ENCODE results near the gene GUCD1. TPM values are rescaled to one million over a fixed set of nuclear protein-coding genes. Genes with fewer than 3 reads are reported as not detected.

Gene GUCD1
- total and polyA plus RNA-seq, 2 of the 13 experiments (the other 11 are each of a cell fraction or from before 2014, with no cell fraction given) = 128 to 245 TPM

DNA sequence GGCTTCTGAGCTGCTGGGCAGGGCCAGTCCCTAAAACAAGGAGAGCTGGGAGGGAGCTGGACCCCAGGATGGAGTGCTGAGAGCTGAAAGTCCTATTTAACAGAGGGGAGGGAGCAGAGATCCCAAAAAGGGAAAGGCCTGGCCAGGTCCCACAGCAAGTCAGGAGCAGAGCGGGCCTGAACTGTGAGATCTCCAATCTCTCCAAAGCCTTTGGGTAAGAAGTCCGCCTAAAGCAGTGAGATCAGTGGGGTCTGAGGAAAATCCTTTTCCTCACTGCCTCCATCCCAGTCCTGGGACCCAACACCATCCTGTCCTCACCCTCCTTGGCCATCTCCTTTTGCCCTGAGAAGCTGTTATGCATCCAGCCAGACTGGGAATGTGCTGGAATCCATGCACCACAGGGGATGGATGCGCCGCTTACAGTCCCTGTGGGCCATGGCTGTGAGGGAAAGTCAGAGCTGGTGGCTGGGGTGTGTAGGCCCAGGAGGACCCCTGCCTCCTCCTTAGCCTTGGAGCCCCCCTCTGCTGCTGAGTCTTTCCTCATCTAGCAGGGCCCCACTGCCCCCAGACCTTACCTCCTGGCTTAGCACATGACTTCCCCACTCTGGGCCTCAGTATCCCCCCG, 29.3 kb upstream of the GUCD1 start (continued):
- TF ChIP-seq, protein P1, sequence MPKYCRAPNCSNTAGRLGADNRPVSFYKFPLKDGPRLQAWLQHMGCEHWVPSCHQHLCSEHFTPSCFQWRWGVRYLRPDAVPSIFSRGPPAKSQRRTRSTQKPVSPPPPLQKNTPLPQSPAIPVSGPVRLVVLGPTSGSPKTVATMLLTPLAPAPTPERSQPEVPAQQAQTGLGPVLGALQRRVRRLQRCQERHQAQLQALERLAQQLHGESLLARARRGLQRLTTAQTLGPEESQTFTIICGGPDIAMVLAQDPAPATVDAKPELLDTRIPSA (CRISPR knock-in tag; IDR thresholded peaks at IDR 0.05; ENCODE audit: borderline replicate concordance) = no peak
- TF ChIP-seq, protein P2, sequence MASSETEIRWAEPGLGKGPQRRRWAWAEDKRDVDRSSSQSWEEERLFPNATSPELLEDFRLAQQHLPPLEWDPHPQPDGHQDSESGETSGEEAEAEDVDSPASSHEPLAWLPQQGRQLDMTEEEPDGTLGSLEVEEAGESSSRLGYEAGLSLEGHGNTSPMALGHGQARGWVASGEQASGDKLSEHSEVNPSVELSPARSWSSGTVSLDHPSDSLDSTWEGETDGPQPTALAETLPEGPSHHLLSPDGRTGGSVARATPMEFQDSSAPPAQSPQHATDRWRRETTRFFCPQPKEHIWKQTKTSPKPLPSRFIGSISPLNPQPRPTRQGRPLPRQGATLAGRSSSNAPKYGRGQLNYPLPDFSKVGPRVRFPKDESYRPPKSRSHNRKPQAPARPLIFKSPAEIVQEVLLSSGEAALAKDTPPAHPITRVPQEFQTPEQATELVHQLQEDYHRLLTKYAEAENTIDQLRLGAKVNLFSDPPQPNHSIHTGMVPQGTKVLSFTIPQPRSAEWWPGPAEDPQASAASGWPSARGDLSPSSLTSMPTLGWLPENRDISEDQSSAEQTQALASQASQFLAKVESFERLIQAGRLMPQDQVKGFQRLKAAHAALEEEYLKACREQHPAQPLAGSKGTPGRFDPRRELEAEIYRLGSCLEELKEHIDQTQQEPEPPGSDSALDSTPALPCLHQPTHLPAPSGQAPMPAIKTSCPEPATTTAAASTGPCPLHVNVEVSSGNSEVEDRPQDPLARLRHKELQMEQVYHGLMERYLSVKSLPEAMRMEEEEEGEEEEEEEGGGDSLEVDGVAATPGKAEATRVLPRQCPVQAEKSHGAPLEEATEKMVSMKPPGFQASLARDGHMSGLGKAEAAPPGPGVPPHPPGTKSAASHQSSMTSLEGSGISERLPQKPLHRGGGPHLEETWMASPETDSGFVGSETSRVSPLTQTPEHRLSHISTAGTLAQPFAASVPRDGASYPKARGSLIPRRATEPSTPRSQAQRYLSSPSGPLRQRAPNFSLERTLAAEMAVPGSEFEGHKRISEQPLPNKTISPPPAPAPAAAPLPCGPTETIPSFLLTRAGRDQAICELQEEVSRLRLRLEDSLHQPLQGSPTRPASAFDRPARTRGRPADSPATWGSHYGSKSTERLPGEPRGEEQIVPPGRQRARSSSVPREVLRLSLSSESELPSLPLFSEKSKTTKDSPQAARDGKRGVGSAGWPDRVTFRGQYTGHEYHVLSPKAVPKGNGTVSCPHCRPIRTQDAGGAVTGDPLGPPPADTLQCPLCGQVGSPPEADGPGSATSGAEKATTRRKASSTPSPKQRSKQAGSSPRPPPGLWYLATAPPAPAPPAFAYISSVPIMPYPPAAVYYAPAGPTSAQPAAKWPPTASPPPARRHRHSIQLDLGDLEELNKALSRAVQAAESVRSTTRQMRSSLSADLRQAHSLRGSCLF (CRISPR knock-in tag; IDR thresholded peaks at IDR 0.05; ENCODE audit: borderline replicate concordance) = no peak
- TF ChIP-seq ZKSCAN1 (IDR thresholded peaks at IDR 0.05; ENCODE audit: low read length) = no peak
- TF ChIP-seq SNRNP70 (IDR thresholded peaks at IDR 0.05; ENCODE audit: low read depth, low read length) = no peak
- TF ChIP-seq, protein P3, sequence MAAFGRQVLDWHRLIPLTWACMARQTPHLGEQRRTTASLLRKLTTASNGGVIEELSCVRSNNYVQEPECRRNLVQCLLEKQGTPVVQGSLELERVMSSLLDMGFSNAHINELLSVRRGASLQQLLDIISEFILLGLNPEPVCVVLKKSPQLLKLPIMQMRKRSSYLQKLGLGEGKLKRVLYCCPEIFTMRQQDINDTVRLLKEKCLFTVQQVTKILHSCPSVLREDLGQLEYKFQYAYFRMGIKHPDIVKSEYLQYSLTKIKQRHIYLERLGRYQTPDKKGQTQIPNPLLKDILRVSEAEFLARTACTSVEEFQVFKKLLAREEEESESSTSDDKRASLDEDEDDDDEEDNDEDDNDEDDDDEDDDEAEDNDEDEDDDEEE (CRISPR knock-in tag; IDR thresholded peaks at IDR 0.05) = no peak
- TF ChIP-seq ZNF326 (CRISPR knock-in tag; IDR thresholded peaks at IDR 0.05; ENCODE audit: borderline replicate concordance) = peak; percentile 57; the same call in 1 of the 2 replicates
- no peak for TF ChIP-seq ZFP36L1 (CRISPR knock-in tag; IDR thresholded peaks at IDR 0.05)
- TF ChIP-seq, protein P4, sequence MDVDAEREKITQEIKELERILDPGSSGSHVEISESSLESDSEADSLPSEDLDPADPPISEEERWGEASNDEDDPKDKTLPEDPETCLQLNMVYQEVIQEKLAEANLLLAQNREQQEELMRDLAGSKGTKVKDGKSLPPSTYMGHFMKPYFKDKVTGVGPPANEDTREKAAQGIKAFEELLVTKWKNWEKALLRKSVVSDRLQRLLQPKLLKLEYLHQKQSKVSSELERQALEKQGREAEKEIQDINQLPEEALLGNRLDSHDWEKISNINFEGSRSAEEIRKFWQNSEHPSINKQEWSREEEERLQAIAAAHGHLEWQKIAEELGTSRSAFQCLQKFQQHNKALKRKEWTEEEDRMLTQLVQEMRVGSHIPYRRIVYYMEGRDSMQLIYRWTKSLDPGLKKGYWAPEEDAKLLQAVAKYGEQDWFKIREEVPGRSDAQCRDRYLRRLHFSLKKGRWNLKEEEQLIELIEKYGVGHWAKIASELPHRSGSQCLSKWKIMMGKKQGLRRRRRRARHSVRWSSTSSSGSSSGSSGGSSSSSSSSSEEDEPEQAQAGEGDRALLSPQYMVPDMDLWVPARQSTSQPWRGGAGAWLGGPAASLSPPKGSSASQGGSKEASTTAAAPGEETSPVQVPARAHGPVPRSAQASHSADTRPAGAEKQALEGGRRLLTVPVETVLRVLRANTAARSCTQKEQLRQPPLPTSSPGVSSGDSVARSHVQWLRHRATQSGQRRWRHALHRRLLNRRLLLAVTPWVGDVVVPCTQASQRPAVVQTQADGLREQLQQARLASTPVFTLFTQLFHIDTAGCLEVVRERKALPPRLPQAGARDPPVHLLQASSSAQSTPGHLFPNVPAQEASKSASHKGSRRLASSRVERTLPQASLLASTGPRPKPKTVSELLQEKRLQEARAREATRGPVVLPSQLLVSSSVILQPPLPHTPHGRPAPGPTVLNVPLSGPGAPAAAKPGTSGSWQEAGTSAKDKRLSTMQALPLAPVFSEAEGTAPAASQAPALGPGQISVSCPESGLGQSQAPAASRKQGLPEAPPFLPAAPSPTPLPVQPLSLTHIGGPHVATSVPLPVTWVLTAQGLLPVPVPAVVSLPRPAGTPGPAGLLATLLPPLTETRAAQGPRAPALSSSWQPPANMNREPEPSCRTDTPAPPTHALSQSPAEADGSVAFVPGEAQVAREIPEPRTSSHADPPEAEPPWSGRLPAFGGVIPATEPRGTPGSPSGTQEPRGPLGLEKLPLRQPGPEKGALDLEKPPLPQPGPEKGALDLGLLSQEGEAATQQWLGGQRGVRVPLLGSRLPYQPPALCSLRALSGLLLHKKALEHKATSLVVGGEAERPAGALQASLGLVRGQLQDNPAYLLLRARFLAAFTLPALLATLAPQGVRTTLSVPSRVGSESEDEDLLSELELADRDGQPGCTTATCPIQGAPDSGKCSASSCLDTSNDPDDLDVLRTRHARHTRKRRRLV (CRISPR knock-in tag; IDR thresholded peaks at IDR 0.05) = peak; percentile 22; the same call in 1 of the 2 replicates
